HG03469 (cell line): ENCODE data around the gene PLXNA4.

Experiments used
- ATAC-seq: cut with Tn5 transposase; IDR thresholded peaks from one replicate; pipeline ENCODE4 v1.9.1; 2021; ENCODE audit warnings: mild to moderate bottlenecking, moderate library complexity, moderate number of reproducible peaks; ENCODE audit not compliant: unreplicated experiment

The PLXNA4 gene

GRCh38 chr7:132443761-132444520 lies 132.3 kb downstream of the PLXNA4 start:
- ATAC-seq, result no peak

DNA sequence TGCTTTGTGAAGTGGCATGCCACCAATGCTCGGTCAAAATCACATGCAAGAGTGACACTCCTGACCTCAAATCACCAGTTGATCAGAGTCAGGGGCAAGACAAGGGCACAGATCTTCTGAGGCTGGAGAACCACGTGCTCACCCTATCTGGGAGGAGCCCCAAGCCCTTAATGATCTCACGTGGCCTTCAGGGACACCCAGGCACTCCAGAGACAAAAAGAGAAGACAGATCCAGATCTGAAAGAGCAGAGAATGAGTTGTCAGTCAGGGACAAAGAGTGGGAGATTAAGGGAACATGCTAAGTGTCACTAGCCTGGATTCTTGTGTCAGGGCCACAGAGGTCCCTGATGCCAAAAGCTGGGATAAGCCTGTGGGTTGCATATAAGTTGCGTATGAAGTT lies 134.3 kb downstream of the PLXNA4 start:
- ATAC-seq, result no peak

- ATAC-seq, result no peak
These were observed 136.1 kb downstream of the PLXNA4 start for GRCh38 chr7:132440151-132440550.

- ATAC-seq, result no peak
These were observed 137.3 kb downstream of the PLXNA4 start for GRCh38 chr7:132438926-132439325.

DNA sequence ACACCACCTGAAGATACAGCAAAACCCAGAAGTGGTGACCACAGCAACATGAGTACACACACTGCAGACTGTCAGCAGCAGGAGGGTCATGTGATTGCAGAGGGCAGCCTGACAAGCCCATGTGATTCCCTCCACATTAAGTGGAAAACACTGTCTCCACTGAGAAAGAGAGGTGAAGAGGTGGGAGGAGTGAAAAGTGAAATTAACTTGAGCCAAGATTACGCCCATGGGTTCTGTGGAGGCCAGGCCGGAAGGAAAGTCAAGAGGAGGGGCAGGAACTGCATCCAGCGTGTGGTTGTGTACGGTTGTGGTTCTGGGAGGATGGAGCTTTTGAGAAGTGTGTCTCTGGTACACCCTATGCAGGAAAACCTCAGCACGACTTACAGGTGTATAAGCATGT lies 138.5 kb downstream of the PLXNA4 start:
- ATAC-seq, result no peak

- ATAC-seq, result no peak
These were observed 140.1 kb downstream of the PLXNA4 start for GRCh38 chr7:132436121-132436520.

DNA sequence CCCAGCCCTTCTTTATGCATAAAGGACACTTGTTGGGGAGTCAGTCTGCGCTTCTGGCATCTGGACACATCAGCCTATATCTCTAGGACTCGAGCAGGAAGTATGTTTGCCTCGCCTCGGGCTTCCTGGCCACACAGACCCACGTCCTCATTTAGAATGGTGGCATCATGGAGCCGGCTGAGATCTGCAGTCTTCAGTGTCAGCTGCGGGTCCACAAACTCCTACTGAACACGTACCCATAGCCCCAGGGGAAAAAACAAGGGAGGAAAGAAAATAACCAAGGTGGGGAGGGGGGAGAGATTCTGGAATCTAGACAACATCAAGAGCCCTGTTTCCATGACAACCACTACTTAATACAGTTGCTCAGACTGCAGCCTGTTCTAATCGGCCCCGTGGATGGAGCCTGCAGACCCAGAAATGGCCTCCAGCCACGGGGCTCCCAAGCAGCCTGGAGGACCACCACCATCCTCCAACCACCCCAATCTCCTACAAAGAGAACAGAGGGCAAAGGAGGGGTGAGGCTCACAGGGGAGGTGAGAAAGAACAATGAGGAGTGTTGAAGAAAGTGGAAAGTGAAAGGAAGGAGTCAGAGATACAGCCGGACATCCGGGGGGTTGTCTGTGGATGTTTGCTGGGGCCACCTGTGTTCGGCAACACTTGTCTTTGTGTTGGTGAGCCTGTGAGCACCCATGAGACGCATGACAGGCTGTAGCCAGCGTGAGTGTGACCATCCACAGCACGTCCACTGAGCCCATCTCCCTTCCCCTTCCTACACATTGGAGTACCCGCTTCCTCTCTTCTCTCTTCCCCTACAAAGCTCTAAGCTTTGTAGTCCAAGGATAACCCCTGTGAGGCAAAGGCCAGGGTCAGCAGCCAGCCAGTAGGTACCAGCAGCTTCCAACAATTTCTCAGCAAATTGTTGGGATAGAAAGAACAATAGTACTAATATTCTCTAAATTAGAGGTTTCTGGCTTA lies 141.0 kb downstream of the PLXNA4 start:
- ATAC-seq, result no peak

DNA sequence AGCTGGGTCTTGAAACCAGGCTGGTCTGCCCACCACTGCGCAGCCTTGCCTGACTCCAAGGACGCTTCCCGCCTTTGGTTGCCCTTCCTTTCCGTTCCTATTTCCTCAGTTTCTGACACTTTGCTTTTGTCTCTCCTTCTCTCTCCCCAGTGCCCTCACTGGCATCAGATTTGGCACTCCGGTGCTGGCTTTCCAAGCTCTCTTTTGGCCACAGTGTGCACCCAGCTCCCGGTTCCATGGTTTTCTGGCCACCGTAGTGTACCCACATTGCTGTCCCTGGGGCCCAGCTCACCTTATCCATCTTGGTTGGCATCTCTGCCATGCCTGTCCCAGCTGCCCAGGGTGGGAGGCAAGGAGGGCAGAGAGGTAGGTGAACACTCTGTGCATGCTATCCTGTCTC lies 142.2 kb downstream of the PLXNA4 start:
- ATAC-seq, result no peak

- no peak for ATAC-seq
These were observed 143.0 kb downstream of the PLXNA4 start for GRCh38 chr7:132433301-132433700.

- no peak for ATAC-seq
These were observed 145.1 kb downstream of the PLXNA4 start for GRCh38 chr7:132430861-132431822.

- ATAC-seq, result no peak
These were observed 146.0 kb downstream of the PLXNA4 start for GRCh38 chr7:132430041-132430855.

GRCh38 chr7:132429181-132429580 lies 147.1 kb downstream of the PLXNA4 start:
- ATAC-seq, result no peak

- ATAC-seq, result no peak
These were observed 147.9 kb downstream of the PLXNA4 start for GRCh38 chr7:132428247-132428919.

DNA sequence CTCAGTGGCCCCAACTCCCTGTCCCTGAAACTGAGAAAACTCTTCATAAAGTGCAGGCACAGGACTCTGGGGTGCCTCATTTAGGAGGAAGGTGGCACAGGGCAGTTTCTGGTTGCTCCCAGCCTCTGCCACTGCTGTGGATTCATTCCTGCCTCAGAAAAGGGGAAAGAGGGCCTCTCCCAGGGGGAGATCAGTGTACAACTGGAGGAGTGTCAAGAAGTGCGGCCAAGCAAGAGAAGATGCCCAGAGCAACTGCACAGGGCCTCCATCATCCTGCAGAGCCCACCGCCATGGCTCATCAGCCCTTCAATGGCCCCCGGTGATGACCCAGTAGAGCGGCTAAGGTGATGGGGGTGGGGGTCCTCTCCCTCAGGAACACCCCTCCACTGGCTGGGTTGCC lies 150.3 kb downstream of the PLXNA4 start:
- no peak for ATAC-seq

- no peak for ATAC-seq
These were observed 151.2 kb downstream of the PLXNA4 start for GRCh38 chr7:132424821-132425724.

DNA sequence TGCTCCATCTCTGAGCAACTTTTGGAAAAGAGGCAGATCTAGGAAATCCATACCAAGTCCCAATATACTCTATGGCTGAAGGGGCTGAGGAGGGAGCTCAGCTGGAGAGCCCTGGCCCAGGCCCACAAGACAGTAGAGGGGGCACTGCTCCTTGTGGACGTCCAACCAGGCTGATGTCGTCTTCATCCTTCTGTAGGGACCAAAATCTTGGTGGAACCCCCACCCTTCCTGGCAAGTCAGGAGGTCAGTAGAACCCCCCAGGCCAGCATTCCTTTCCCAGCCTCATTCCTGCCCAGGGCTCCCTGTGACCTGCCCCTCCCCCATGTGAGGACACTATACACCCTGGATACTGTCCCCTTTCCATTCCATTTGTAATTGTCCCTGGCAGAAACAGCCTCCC lies 152.0 kb downstream of the PLXNA4 start:
- ATAC-seq, result no peak

DNA sequence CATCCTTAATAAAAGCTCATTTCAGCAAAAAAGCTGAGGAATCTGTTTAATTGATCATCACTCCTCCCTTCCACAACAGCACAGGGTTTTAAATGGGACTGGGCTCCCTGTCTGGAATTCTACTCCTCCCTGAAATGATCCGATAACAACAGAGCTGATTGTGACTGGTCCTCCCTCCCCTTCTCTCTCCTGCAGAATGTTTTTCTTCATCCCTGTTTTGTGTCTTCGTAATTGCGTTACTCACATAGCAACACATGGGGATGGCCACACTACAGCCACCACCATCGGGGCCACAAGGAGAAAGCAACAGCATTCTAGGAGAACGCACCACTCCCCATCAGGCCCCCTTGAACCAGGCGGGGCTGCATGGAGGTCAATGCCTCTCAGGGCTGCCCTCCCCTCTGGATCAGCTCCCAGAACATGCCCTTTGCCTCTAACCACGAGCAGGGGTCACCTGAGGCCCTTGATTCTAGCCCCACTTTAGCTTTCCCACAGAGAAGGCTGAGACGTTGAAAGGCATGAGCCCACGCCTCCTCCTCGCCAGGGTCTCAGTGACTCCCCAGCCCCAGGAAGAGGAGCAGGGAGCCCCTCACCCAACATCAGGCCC lies 152.6 kb downstream of the PLXNA4 start:
- ATAC-seq, result no peak
